Measurements from ENCODE around the gene MACROD2. TPM values are rescaled to one million over a fixed set of nuclear protein-coding genes. Genes with fewer than 3 reads are reported as not detected.

MACROD2 gene
- total RNA-seq, 2 donors from 2014 or later: 8.0 to 19.4 TPM

DNA sequence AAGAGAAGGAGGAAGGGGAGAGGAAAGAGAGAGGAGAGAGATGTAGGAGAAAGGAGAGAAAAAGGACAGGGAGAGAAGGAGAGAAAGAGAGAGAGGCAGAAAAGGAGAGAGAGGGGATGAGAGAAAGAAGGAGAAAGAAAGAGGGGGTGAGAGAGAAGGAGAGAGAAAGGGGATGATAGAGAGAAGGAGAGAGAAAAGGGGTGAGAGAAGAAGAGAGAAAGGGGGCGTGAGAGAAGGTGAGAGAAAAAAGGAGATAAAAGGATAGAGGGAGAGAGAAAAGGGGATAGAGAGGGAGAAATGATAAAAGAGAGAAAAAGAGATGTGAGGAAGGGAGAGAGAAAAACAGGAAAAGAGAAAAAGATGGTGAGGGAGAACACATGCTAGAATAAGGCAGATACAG is 1644.5 kb downstream of the MACROD2 start:
- H3K9me3 ChIP-seq: no peaks in the 10 kb centered on the region
- DNase-seq (ENCODE audit: low spot score): no peak
- H3K4me3 ChIP-seq: no peak overlapping the region
- TF ChIP-seq POLR2AphosphoS5 (IDR thresholded peaks at IDR 0.05): no peak
- TF ChIP-seq, protein P1, sequence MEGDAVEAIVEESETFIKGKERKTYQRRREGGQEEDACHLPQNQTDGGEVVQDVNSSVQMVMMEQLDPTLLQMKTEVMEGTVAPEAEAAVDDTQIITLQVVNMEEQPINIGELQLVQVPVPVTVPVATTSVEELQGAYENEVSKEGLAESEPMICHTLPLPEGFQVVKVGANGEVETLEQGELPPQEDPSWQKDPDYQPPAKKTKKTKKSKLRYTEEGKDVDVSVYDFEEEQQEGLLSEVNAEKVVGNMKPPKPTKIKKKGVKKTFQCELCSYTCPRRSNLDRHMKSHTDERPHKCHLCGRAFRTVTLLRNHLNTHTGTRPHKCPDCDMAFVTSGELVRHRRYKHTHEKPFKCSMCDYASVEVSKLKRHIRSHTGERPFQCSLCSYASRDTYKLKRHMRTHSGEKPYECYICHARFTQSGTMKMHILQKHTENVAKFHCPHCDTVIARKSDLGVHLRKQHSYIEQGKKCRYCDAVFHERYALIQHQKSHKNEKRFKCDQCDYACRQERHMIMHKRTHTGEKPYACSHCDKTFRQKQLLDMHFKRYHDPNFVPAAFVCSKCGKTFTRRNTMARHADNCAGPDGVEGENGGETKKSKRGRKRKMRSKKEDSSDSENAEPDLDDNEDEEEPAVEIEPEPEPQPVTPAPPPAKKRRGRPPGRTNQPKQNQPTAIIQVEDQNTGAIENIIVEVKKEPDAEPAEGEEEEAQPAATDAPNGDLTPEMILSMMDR (IDR thresholded peaks at IDR 0.05): no peak
- no peak for TF ChIP-seq POLR2A (IDR thresholded peaks at IDR 0.05)
- H3K27me3 ChIP-seq (replicated peaks; ENCODE audit: insufficient read depth): no peaks in the 10 kb centered on the region
- peaks cover 6% of the 10 kb centered on the region for H3K4me1 ChIP-seq (replicated peaks)
- H3K36me3 ChIP-seq: no peaks in the 10 kb centered on the region
- no peak overlapping the region for H3K27ac ChIP-seq
- intact Hi-C loops (cut with DNase I): no loop called here
- 92% methylated on average over 1 of the region's 1 CpG for WGBS

DNA sequence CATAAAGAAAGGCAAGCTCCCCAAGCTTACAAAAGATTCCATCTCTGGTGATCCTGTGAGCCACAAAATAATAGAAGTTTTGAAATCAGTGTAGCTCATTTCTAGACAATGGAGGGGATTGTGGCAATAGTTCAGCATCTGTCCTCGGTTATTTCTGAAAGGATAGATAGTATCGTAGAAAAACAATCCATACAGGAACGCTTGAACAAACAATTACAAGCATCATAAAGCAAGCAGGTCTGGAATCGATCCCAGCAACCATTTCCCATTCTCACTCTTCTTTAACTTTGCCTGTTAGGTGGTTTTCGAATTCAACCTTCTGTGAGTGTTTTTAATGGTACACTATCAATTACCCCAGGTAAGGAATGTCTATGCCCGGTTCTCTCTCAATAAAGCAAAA is 1646.8 kb downstream of the MACROD2 start:
- intact Hi-C loops (cut with DNase I): no loop called here
- Histone ChIP-seq H3K9me3 (no peaks in the 10 kb centered on the region), H3K27ac (no peak overlapping the region), H3K36me3 (no peaks in the 10 kb centered on the region), H3K27me3 (replicated peaks; ENCODE audit: insufficient read depth) (no peaks in the 10 kb centered on the region), H3K4me3 (no peak overlapping the region), H3K4me1 (replicated peaks) (peaks cover 6% of the 10 kb centered on the region)
- 36% methylated on average over 6 of the region's 6 CpGs for WGBS
- TF ChIP-seq, protein P1 (IDR thresholded peaks at IDR 0.05): no peak
- TF ChIP-seq POLR2A (IDR thresholded peaks at IDR 0.05): no peak
- no peak for DNase-seq (ENCODE audit: low spot score)

DNA sequence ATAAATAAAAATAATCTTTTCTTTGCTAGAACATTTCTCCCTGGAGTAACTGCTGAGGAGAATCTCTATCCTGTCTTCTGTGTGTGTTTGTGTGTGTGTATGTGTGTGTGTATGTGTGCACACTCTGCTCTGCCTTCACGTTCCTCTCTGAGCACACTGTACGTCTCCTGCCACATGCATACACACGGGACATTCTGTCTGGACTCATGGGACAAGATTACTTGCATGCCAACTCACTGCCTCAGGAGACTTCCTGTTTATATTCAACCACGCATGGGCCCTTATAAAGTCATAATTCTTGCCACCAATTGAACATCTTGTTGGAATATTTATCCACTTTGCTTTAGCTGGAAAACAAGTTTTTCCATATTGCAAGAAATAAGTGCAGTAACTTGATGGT is 1647.4 kb downstream of the MACROD2 start:
- H3K27me3 ChIP-seq (replicated peaks; ENCODE audit: insufficient read depth): no peaks in the 10 kb centered on the region
- intact Hi-C loops (cut with DNase I): no loop called here
- peaks cover 1% of the 10 kb centered on the region for H3K4me1 ChIP-seq (replicated peaks)
- H3K36me3 ChIP-seq: no peaks in the 10 kb centered on the region
- DNase-seq (ENCODE audit: low spot score): no peak
- H3K9me3 ChIP-seq: no peaks in the 10 kb centered on the region
- TF ChIP-seq, protein P1 (IDR thresholded peaks at IDR 0.05): no peak
- no peak for TF ChIP-seq POLR2AphosphoS5 (IDR thresholded peaks at IDR 0.05)
- no peak for TF ChIP-seq POLR2A (IDR thresholded peaks at IDR 0.05)
- no peak overlapping the region for H3K27ac ChIP-seq
- 63% methylated on average over 4 of the region's 4 CpGs for WGBS
- no peak overlapping the region for H3K4me3 ChIP-seq

DNA sequence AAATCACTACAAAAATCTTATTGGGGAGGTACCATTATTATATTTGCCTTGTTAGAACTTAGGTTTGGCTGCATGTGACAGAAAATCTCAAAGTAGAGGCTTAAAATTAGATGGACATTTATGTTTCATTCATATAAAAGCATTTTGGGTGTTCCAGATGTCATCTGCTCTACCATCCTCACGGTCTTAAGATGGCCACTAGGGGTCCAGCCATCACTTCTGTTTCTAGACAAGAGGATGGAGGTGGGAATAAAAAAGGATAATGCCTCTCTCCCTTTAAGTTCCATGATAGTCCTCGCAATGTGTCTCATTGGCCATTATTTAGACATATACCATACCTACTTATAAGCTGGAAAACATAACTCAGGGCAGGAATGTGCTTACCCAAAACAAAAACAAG is 1648.4 kb downstream of the MACROD2 start:
- Histone ChIP-seq H3K4me3 (no peak overlapping the region), H3K27me3 (replicated peaks; ENCODE audit: insufficient read depth) (no peaks in the 10 kb centered on the region), H3K9me3 (no peaks in the 10 kb centered on the region), H3K27ac (no peak overlapping the region), H3K36me3 (no peaks in the 10 kb centered on the region), H3K4me1 (replicated peaks) (no peaks in the 10 kb centered on the region)
- WGBS: 94% methylated on average over 2 of the region's 2 CpGs
- intact Hi-C loops (cut with DNase I): no loop called here
- TF ChIP-seq POLR2AphosphoS5 (IDR thresholded peaks at IDR 0.05): no peak
- TF ChIP-seq, protein P1 (IDR thresholded peaks at IDR 0.05): no peak
- no peak for TF ChIP-seq POLR2A (IDR thresholded peaks at IDR 0.05)
- DNase-seq (ENCODE audit: low spot score): no peak

DNA sequence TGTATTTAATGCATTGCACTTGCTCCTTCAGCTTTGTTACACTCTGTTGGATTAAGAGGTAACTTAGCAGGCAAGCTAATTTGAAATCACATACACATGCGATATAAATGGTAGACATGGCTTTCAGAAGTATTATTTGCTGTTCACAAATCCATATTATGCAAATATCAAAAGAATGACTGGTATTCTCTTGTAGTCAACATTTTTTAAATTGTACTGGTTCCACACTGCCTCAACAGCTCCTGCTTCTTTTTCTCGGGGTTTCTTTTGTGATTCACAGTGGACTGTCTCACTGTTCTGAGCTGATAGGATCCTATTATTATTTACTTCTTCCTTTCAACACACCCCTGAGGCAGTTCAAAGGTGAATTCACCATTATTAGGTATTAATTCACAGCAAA is 1650.5 kb downstream of the MACROD2 start:
- Histone ChIP-seq H3K27me3 (replicated peaks; ENCODE audit: insufficient read depth) (no peaks in the 10 kb centered on the region), H3K9me3 (no peaks in the 10 kb centered on the region), H3K4me1 (replicated peaks) (no peaks in the 10 kb centered on the region), H3K4me3 (no peak overlapping the region), H3K27ac (no peak overlapping the region), H3K36me3 (no peaks in the 10 kb centered on the region)
- intact Hi-C loops (cut with DNase I): no loop called here
- no peak for TF ChIP-seq POLR2AphosphoS5 (IDR thresholded peaks at IDR 0.05)
- no peak for TF ChIP-seq POLR2A (IDR thresholded peaks at IDR 0.05)
- TF ChIP-seq, protein P1 (IDR thresholded peaks at IDR 0.05): no peak
- WGBS: 90% methylated on average over 2 of the region's 2 CpGs
- no peak for DNase-seq (ENCODE audit: low spot score)
